ENCODE data around the gene AGMO.

- TF ChIP-seq PBX3 (IDR thresholded peaks at IDR 0.05; ENCODE audit: insufficient replicate concordance, low read depth, low read length), result no peak
- no peak for TF ChIP-seq POLR2A (IDR thresholded peaks at IDR 0.05; ENCODE audit: low read depth, low read length)
- TF ChIP-seq GABPA (IDR thresholded peaks at IDR 0.05; ENCODE audit: low read depth), result no peak
- TF ChIP-seq CTCF (IDR thresholded peaks at IDR 0.05 in 2 of 3, conservative IDR thresholded peaks at IDR 0.05 in 1 of 3; ENCODE audit: control insufficient read depth in 2 of 3, extremely low read depth in 1 of 3, insufficient read depth in 1 of 3, low read depth in 3 of 3, low read length in 3 of 3), result no peak
- TF ChIP-seq BCL11A (IDR thresholded peaks at IDR 0.05; ENCODE audit: low read depth, low read length), result no peak
- no peak for TF ChIP-seq SRF (IDR thresholded peaks at IDR 0.05; ENCODE audit: low read depth in 2 of 2, low read length in 2 of 2)
- TF ChIP-seq ZBTB40 (IDR thresholded peaks at IDR 0.05; ENCODE audit: borderline replicate concordance), result no peak
- TF ChIP-seq USF2 (IDR thresholded peaks at IDR 0.05; ENCODE audit: borderline replicate concordance, low read depth, low read length), result no peak
Observed at GRCh38 chr7:15252181-15252580, 309.6 kb downstream of the AGMO start.

All from GM12878 (cell line).